Measurements from ENCODE around the gene ASTN2.

The ASTN2 gene

DNA sequence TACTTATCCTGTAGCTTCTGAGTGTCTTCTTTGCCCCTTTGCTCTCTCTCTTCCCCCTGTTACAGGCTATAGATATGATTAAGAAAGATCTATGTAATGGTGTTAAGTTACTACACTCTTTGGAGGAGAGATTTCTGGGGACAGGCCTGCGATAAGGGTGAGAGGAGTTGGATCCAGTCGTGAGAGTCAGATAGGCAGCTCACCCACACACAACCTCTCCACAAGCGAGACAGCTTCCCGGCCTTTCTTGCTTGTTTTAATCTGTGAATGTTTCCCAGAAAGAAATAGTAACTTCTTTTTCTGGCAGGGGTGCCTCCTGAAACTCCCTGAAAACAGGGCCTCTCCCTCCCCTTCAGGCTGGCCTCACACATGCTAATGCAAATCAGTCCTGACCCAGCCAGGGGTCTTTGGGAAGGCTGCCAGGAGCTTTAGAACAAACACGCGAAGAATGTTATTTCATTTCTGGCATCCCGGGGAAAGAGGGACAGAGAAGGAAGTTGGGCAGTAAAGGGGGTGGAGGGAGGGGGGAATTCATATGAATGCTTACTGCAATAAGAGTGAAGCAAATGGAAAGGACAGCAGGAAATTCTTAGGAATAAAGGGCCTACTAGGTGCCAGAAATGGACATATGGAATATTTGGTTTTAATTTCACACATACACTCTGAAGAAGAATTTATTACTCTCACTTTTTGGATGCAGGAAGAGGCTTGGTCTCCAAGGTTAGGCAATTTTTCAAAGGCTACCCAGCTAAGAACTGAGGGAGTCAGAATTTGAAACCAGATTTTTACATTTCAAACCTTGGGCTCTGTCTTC, 943.6 kb downstream of the ASTN2 start:
- TF ChIP-seq, protein P1, sequence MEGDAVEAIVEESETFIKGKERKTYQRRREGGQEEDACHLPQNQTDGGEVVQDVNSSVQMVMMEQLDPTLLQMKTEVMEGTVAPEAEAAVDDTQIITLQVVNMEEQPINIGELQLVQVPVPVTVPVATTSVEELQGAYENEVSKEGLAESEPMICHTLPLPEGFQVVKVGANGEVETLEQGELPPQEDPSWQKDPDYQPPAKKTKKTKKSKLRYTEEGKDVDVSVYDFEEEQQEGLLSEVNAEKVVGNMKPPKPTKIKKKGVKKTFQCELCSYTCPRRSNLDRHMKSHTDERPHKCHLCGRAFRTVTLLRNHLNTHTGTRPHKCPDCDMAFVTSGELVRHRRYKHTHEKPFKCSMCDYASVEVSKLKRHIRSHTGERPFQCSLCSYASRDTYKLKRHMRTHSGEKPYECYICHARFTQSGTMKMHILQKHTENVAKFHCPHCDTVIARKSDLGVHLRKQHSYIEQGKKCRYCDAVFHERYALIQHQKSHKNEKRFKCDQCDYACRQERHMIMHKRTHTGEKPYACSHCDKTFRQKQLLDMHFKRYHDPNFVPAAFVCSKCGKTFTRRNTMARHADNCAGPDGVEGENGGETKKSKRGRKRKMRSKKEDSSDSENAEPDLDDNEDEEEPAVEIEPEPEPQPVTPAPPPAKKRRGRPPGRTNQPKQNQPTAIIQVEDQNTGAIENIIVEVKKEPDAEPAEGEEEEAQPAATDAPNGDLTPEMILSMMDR (conservative IDR thresholded peaks at IDR 0.05; ENCODE audit: low read depth, low read length) = no peak
- peak; percentile 60 for DNase-seq (ENCODE audit: low read depth)
- no peak overlapping the region for H3K4me3 ChIP-seq (ENCODE audit: low read length)

DNA sequence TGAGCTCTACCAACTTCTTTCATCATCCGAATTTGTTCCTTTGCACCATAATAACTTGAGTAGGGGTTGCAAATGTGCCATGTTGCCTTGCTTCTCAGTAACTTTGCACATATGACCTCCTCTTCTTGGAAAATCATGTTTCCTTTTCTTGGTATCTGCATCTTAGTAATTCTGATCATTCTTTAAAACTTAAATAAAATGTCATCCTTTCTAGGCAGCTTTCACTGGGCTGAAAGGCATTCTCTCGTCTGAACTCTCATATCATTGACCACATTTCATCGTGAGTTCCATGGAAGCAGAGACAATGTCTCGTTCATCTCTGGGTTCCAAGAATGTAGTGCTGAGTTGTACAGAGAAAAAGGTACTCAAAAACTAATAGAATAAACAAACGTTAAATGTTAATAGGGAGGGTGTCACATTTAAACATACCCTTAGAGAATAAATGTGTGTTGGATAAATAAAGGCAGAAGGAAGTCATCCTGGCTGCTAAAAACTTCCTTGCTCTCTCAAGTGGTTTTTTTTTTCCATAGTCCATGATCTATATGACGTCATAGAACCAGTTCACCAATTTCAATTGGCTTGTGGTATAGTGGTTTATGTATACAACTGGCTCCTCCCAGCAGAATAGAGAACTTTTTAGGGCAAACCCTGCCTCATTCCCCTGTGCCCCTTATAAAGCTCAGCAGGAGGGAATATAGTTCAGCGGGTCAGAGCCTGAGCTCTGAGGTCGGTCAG, 945.9 kb downstream of the ASTN2 start:
- DNase-seq (ENCODE audit: low read depth) = no peak
- H3K4me3 ChIP-seq (ENCODE audit: low read length) = no peak overlapping the region
- TF ChIP-seq, protein P1 (conservative IDR thresholded peaks at IDR 0.05; ENCODE audit: low read depth, low read length) = no peak

DNA sequence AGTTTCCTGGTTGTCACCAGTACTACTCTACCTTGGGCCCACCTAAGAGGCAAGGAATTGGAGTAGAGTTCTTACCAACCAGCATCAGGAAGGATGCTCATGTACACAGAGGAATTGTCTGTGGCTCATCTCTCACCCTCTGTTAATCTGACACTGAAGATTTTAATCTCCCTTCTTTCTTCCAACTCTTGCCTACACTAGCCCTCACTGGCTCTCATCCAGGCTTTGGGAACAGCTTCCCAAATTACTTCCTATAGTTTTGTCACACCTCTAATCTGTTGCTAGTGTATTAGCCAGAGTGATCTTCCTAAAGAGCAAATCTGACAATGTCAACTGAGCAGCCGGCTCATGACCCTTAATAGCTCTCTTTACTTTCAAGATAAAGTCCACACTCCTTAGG, 946.5 kb downstream of the ASTN2 start:
- no peak for DNase-seq (ENCODE audit: low read depth)
- no peak overlapping the region for H3K4me3 ChIP-seq (ENCODE audit: low read length)
- TF ChIP-seq, protein P1 (conservative IDR thresholded peaks at IDR 0.05; ENCODE audit: low read depth, low read length) = no peak

DNA sequence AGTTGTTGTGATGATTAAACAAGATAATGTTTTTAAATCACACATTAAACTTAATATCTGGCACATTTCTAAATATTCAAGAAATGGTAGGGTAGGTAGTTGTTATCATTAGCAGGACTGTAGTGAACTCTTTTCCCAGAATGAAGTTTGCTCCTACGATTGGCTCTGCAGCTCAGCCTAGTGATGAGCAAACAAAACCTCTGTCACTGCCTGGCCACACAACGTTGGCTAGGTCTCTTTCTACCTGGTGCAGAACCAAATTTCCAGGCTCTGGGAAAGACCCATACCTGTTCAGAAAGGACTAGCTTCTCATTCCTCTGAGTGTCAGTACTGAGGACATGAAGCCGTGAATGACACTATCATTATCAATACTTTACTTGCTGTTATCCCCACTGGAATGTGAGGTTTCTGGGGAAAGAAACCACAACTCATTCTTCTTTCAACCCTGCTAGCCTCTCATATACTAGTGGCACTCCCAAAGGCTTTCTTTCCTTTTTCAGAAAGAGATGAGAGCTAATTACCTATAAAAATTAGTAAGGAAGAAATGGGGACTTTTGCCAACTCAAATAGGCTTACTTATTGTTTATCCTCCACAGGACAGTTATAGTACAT, 947.0 kb downstream of the ASTN2 start:
- DNase-seq (ENCODE audit: low read depth) = no peak
- TF ChIP-seq, protein P1 (conservative IDR thresholded peaks at IDR 0.05; ENCODE audit: low read depth, low read length) = no peak

DNA sequence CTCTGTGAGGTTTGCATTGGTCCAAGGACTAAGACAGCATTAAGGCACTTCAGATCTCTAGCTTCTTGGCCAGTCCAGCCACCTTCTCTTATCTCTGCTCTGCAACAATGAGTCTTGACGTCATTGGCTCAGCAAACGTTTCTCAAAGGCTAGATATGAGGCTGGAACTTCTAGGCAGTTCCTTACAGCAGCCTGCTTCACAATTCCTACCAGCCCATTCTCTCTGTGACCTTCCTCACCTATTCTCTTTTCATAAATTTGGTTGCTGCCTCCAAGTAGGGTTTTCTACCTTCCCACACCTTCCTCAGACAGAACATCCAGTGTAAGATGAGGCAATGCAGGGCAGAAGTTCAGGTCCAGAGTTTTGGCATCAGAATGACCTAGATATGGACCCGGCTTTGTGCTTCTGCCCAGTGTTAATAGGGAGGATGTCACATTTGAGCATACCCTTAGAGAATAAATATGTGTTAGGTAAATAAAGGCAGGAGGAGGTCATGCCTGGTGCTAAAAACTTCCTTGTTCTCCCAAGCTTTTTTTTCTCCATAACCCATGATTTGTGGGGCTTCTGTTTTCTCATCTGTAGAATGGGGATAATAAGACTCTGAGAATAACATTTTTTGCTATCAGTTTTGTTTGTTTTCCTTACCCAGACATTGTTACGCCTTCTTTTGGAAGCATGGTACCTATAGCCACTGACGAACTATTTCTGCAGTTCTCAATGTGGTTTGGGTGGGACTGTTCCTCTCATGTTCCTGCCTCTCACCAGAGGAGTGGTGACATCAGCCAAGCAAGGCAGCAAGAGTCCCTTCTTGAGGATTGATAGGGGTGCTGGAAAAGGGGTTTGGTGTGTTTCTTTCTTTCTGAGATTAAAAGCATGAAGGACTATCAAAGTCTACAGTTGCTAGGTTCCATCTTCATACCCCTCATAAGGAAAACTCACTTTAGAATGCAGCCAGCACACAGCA, 948.3 kb downstream of the ASTN2 start:
- TF ChIP-seq, protein P1 (conservative IDR thresholded peaks at IDR 0.05; ENCODE audit: low read depth, low read length) = no peak
- H3K4me3 ChIP-seq (ENCODE audit: low read length) = no peak overlapping the region
- no peak for DNase-seq (ENCODE audit: low read depth)

More for the DNA sequence above, 947.0 kb downstream of the ASTN2 start:
- no peak overlapping the region for H3K4me3 ChIP-seq (ENCODE audit: low read length)

DNA sequence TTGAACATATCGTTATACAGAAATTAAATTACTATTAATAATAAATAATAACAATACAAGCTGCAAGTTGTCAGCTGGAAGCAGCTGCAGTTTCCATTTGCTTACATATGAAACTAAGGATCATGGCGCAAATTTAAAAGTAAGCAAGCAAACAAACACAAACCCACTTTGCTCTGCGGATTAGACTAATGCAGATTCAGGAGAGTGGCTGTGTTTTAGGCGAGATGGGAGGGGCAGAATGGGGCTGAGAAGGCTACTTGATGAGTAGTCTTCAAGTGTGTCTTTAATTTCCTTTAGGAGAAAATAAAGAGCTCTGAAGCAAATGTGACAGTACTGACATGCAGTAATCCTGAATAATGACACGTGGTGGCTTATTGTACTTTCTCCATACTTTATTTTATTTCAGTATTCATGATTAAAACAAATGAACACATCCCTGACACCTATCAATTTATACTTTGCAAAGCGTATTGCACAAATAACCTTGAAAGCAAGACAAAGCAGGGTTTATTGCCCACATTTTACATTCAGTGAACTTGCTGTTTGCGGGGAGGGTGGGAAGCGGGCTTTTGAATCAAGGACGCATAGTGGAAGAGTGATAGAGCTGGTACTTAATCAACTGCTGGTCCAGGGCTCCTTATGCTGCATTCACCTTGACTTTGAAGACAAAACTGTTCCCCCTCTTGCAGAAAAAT, 949.1 kb downstream of the ASTN2 start:
- no peak for DNase-seq (ENCODE audit: low read depth)
- TF ChIP-seq, protein P1 (conservative IDR thresholded peaks at IDR 0.05; ENCODE audit: low read depth, low read length) = no peak
- no peak overlapping the region for H3K4me3 ChIP-seq (ENCODE audit: low read length)

Data from retinal pigment epithelial cell (primary cell).